Measurements from ENCODE around the gene PNPLA1.

Gene PNPLA1

GRCh38 chr6:36355819-36356218 is 86.0 kb downstream of the PNPLA1 start:
- DNase-seq (ENCODE audit: low spot score): no peak
- in situ Hi-C loops (cut with MboI; ENCODE audit: low sequenced_read_pairs, unreplicated experiment): no loop called here

DNA sequence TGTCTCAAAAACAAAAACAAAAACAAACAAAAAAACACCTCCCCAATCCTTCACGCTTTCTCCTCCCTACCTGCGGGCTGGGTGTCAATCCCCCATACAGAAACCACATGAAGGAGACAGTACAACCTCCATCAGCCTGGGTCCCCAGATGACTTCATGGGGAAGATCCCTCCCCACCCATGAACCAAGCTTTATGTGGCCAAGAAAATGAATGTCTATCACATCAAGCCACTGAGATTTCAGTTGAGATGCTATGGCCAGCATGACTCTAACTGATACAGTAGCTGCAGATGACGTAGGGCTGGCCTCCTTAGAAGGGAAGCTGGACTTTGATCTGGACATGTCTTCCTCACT is 88.0 kb downstream of the PNPLA1 start:
- in situ Hi-C loops (cut with MboI; ENCODE audit: low sequenced_read_pairs, unreplicated experiment): no loop called here
- TF ChIP-seq, protein P1, sequence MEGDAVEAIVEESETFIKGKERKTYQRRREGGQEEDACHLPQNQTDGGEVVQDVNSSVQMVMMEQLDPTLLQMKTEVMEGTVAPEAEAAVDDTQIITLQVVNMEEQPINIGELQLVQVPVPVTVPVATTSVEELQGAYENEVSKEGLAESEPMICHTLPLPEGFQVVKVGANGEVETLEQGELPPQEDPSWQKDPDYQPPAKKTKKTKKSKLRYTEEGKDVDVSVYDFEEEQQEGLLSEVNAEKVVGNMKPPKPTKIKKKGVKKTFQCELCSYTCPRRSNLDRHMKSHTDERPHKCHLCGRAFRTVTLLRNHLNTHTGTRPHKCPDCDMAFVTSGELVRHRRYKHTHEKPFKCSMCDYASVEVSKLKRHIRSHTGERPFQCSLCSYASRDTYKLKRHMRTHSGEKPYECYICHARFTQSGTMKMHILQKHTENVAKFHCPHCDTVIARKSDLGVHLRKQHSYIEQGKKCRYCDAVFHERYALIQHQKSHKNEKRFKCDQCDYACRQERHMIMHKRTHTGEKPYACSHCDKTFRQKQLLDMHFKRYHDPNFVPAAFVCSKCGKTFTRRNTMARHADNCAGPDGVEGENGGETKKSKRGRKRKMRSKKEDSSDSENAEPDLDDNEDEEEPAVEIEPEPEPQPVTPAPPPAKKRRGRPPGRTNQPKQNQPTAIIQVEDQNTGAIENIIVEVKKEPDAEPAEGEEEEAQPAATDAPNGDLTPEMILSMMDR (IDR thresholded peaks at IDR 0.05; ENCODE audit: borderline replicate concordance, control extremely low read depth, extremely low read depth, insufficient read depth, missing control alignments): no peak
- no peak for DNase-seq (ENCODE audit: low spot score)

More at GRCh38 chr6:36355819-36356218, 86.0 kb downstream of the PNPLA1 start:
- TF ChIP-seq, protein P1 (IDR thresholded peaks at IDR 0.05; ENCODE audit: borderline replicate concordance, control extremely low read depth, extremely low read depth, insufficient read depth, missing control alignments): no peak

Data from GM13976 (cell line).